Subcutaneous abdominal adipose tissue (tissue), 5 donors: ENCODE data around the gene ERC2.

Source experiments
- H3K27ac ChIP-seq: one replicate; pipeline ENCODE4 v1.7.0; 2013; ENCODE audit warnings: low read depth, mild to moderate bottlenecking, inconsistent platforms, low read length, moderate library complexity
- H3K27me3 ChIP-seq, 5 donors: one replicate each; pipeline ENCODE4 v1.7.0; 2013; ENCODE audit warnings: low read length in 5 of 5, inconsistent platforms in 1 of 5; ENCODE audit not compliant: control insufficient read depth in 5 of 5, insufficient read depth in 4 of 5
- H3K36me3 ChIP-seq, 5 donors: one replicate each; pipeline ENCODE4 v1.7.0; 2013; ENCODE audit warnings: low read length in 5 of 5; ENCODE audit not compliant: control insufficient read depth in 5 of 5, insufficient read depth in 5 of 5
- H3K4me1 ChIP-seq, 5 donors: one replicate each; pipeline ENCODE4 v1.7.0; 2013; ENCODE audit warnings: low read length in 5 of 5, mild to moderate bottlenecking in 3 of 5, moderate library complexity in 1 of 5; ENCODE audit not compliant: control insufficient read depth in 5 of 5, insufficient read depth in 5 of 5
- H3K4me3 ChIP-seq, 5 donors: one replicate each; pipeline ENCODE4 v1.7.0; 2013; ENCODE audit warnings: low read length in 5 of 5, low read depth in 1 of 5
- H3K9ac ChIP-seq, 5 donors: one replicate each; pipeline ENCODE4 v1.7.0; 2013; ENCODE audit warnings: low read length in 5 of 5, mild to moderate bottlenecking in 4 of 5, moderate library complexity in 3 of 5
- H3K9me3 ChIP-seq, 5 donors: one replicate each; pipeline ENCODE4 v1.7.0; 2013; ENCODE audit warnings: low read length in 5 of 5; ENCODE audit not compliant: control insufficient read depth in 5 of 5
- donor health status: healthy.
- donor health status: healthy.
- donor health status: healthy.
- donor health status: healthy.
- donor health status: healthy.

Gene ERC2

DNA sequence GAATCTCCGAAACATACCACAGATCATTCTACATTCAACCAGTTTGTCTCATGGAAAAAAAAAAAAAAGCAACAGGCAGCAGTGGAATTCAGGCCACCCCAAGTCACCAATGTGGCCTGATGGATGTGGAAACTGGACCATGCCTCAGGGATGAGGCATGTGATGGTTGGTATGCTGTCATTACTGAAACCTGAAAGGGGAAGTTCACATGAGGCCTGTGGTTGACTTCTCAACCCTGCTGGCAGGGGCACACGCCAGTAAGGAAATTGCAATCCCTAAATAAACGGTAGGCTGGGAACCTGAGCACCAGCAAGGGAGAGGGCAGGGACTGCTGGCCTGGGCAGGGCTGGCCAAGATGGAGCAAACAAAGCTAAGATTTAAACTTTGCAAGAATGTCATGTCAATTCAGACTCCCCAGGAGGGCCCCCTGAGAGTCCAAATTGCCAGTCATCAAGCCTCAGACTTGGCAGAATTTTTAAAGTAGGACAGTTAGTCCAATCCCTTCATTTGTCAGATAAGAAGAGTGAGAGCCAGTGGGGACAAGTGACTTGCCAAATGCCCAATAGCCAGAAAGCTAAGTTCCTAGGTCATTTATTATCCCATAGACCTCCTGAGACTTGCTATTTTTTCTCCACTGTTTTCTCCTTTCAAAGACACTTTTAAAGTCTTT, 310.4 kb downstream of the ERC2 start:
- no peak overlapping the region for H3K4me3 ChIP-seq
- H3K9ac ChIP-seq: no peak overlapping the region
- no peaks in the 10 kb centered on the region for H3K27me3 ChIP-seq
- peaks cover 0 to 7% (median 0%) of the 10 kb centered on the region in 5 donors for H3K9me3 ChIP-seq
- no peaks in the 10 kb centered on the region for H3K36me3 ChIP-seq
- peaks cover 0 to 6% (median 0%) of the 10 kb centered on the region in 5 donors for H3K4me1 ChIP-seq
- H3K27ac ChIP-seq: no peak overlapping the region

DNA sequence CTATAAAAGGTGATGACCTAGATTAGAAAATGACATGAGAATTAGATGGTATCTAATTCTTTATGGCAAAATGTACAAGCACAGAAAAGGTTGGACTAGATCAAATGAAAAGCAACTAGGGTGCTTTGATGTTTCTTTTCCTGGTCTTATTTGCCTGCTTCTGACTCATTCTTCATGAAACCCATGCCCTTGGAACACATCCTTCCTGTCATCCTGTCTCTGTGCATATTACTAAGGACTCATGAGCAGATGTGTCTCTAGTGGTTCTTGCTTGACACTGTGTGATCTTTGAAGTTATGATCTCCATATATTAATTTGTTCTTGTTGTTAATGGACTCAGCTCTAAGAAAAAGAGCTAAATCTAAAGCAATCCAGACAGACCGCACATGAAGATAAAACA, 314.0 kb downstream of the ERC2 start:
- H3K27me3 ChIP-seq: no peaks in the 10 kb centered on the region
- H3K9me3 ChIP-seq: no peaks in the 10 kb centered on the region
- H3K36me3 ChIP-seq: no peaks in the 10 kb centered on the region
- no peak overlapping the region for H3K27ac ChIP-seq
- H3K4me1 ChIP-seq: peaks cover 0 to 6% (median 0%) of the 10 kb centered on the region in 5 donors
- no peak overlapping the region for H3K4me3 ChIP-seq
- no peak overlapping the region for H3K9ac ChIP-seq

DNA sequence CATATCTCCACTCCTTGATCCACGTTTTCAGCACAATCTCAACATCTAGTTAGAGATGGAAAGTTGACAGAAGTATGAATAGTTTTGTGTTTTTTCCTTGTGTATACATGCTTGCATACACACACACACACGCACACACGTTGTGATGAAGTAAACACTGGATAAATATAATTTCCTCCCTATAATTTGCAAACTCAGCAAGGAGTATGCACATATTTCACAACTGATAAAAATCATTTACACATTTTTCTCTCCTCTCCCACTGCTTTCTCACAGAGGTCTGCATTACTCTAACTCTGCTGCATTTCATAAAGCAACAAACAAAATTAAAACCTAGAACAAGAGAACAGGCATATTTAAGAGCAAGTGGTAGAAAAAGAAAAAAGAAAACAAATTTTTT, 320.9 kb downstream of the ERC2 start:
- Histone ChIP-seq H3K4me1 (peaks cover 0 to 11% (median 5%) of the 10 kb centered on the region in 5 donors), H3K9ac (no peak overlapping the region), H3K4me3 (no peak overlapping the region), H3K36me3 (no peaks in the 10 kb centered on the region), H3K27me3 (no peaks in the 10 kb centered on the region), H3K9me3 (no peaks in the 10 kb centered on the region), H3K27ac (no peak overlapping the region)

GRCh38 chr3:56145410-56145809, 322.9 kb downstream of the ERC2 start:
- Histone ChIP-seq H3K9me3 (no peaks in the 10 kb centered on the region), H3K27me3 (no peaks in the 10 kb centered on the region), H3K9ac (no peak overlapping the region), H3K27ac (no peak overlapping the region), H3K36me3 (no peaks in the 10 kb centered on the region), H3K4me3 (no peak overlapping the region), H3K4me1 (peaks cover 0 to 11% (median 5%) of the 10 kb centered on the region in 5 donors)

DNA sequence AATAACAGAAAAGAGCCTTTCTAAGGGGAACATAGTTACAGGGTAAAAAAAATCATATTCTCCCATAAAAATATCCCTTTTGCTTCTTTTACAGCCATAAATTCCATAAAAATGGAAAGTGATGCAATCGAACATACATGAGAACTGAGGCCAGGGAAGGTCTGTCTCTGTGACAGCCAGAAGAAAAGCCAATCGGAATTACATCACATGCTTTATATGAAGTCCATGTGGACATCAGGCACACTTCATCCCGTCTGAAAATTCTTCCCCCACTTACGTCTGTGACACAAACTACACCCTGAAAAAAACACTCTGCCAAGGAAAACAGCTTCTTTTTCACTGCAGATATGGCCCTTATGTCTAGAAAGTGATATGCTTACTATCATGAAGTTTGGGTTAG, 323.5 kb downstream of the ERC2 start:
- no peak overlapping the region for H3K4me3 ChIP-seq
- H3K4me1 ChIP-seq: peaks cover 0 to 11% (median 5%) of the 10 kb centered on the region in 5 donors
- H3K36me3 ChIP-seq: no peaks in the 10 kb centered on the region
- H3K9me3 ChIP-seq: no peaks in the 10 kb centered on the region
- H3K9ac ChIP-seq: no peak overlapping the region
- no peak overlapping the region for H3K27ac ChIP-seq
- H3K27me3 ChIP-seq: no peaks in the 10 kb centered on the region

DNA sequence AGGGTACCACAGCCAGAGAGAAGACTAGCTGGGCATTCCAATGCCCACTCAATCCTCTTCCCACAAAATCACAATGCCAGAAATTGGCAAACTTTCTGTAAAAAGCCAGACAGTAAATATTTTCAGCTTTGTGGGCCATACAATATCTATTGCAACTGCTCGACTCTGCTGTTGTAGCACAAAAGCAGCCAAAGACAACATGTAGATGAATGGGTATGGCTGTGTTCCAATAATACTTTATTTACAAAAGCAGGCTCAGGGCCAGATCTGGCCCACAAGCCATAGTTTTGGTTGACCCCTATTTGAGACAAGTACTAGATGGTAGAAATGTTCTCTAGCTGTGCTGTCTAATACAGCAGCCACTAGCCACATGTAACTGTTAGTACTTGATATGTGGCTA, 330.9 kb downstream of the ERC2 start:
- no peaks in the 10 kb centered on the region for H3K27me3 ChIP-seq
- no peaks in the 10 kb centered on the region for H3K9me3 ChIP-seq
- H3K4me1 ChIP-seq: no peaks in the 10 kb centered on the region
- no peak overlapping the region for H3K27ac ChIP-seq
- H3K9ac ChIP-seq: no peak overlapping the region
- no peak overlapping the region for H3K4me3 ChIP-seq
- H3K36me3 ChIP-seq: no peaks in the 10 kb centered on the region

GRCh38 chr3:56136514-56136913, 331.8 kb downstream of the ERC2 start:
- Histone ChIP-seq H3K27ac (no peak overlapping the region), H3K9ac (no peak overlapping the region), H3K9me3 (no peaks in the 10 kb centered on the region), H3K4me3 (no peak overlapping the region), H3K4me1 (no peaks in the 10 kb centered on the region), H3K36me3 (no peaks in the 10 kb centered on the region), H3K27me3 (no peaks in the 10 kb centered on the region)

DNA sequence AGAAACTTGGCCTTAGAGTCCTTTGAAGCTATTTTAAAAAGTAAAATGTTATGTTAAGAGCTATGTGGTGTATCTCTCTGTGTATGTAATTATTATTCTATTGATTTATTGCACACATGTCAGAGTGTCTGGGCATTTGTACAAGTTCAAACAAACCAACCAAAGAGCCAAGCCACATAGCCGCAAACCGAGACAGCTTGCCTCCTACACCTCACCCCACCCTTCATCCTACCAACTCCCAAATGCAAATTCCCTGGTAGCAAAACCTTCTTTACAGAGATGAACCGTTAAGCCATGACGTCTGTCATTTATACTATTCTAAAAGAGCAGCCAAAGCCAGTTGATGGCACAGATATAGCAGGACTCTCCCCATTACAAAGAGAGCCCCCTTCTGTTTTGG, 332.3 kb downstream of the ERC2 start:
- Histone ChIP-seq H3K4me1 (no peaks in the 10 kb centered on the region), H3K36me3 (no peaks in the 10 kb centered on the region), H3K27ac (no peak overlapping the region), H3K27me3 (no peaks in the 10 kb centered on the region), H3K4me3 (no peak overlapping the region), H3K9me3 (no peaks in the 10 kb centered on the region), H3K9ac (no peak overlapping the region)

DNA sequence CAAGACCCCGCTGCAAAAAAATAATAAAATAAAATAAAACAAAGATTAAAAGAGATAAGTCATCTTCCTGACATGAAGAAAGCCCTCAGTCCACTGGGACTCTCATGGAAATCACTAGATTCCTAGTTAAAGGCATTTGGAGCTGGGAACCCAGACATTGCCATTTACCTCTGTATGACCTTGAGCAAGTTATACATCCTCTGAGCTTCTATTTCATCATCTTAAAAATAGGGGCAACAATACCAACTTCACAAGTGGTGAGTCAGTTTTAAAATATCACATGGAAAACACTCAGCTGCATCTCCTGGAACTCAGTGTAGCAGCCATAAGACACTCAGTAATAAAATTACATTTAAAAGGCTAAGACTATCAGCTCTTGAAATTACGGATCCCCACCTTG, 334.8 kb downstream of the ERC2 start:
- no peak overlapping the region for H3K4me3 ChIP-seq
- no peak overlapping the region for H3K9ac ChIP-seq
- no peak overlapping the region for H3K27ac ChIP-seq
- no peaks in the 10 kb centered on the region for H3K27me3 ChIP-seq
- H3K9me3 ChIP-seq: no peaks in the 10 kb centered on the region
- no peaks in the 10 kb centered on the region for H3K36me3 ChIP-seq
- H3K4me1 ChIP-seq: no peaks in the 10 kb centered on the region

- no peak overlapping the region for H3K27ac ChIP-seq
- H3K27me3 ChIP-seq: no peaks in the 10 kb centered on the region
- H3K36me3 ChIP-seq: no peaks in the 10 kb centered on the region
- no peak overlapping the region for H3K4me3 ChIP-seq
- no peaks in the 10 kb centered on the region for H3K4me1 ChIP-seq
- no peaks in the 10 kb centered on the region for H3K9me3 ChIP-seq
- H3K9ac ChIP-seq: no peak overlapping the region
Observed at GRCh38 chr3:56132762-56133161, 335.5 kb downstream of the ERC2 start.
